Heart left ventricle (tissue), 16 donors: ENCODE data around the gene TMEM242. TPM values are rescaled to one million over a fixed set of nuclear protein-coding genes. Genes with fewer than 3 reads are reported as not detected.

Source experiments
- ATAC-seq, 4 donors: fragments of 200-7000 bp; cut with Tn5 transposase; one replicate each; pipeline ENCODE4 v1.9.1; 2020 to 2022; ENCODE audit warnings: moderate library complexity in 4 of 4, mild to moderate bottlenecking in 3 of 4, moderate number of reproducible peaks in 1 of 4
- DNase-seq, 5 donors: peaks; one replicate each; pipeline ENCODE4 v3.0.0-alpha.2; 2020
- H3K27ac ChIP-seq, 12 donors: fragments of 200-600 bp; sonication (generic) in 4 of 12; one replicate each; pipeline versions ENCODE4 v1.5.0 to v1.8.0; 2016 to 2022; ENCODE audit warnings: mild to moderate bottlenecking in 2 of 12
- H3K27me3 ChIP-seq, 9 donors: fragments of 200-600 bp; sonication (generic) in 2 of 9; one replicate each; pipeline versions ENCODE4 v1.5.1 to v1.8.0; 2016 to 2022; ENCODE audit warnings: mild to moderate bottlenecking in 3 of 9
- H3K36me3 ChIP-seq, 9 donors: fragments of 200-600 bp; sonication (generic) in 2 of 9; one replicate each; pipeline versions ENCODE4 v1.5.0 to v1.8.0; 2018 to 2022; ENCODE audit warnings: mild to moderate bottlenecking in 2 of 9
- H3K4me1 ChIP-seq, 12 donors: fragments of 200-600 bp; sonication (generic) in 4 of 12; one replicate each; pipeline versions ENCODE4 v1.5.0 to v1.8.0; 2016 to 2022; ENCODE audit warnings: mild to moderate bottlenecking in 3 of 12
- H3K4me3 ChIP-seq, 12 donors: fragments of 200-600 bp; sonication (generic) in 4 of 12; one replicate each; pipeline versions ENCODE4 v1.5.0 to v1.8.0; 2017 to 2022; ENCODE audit warnings: mild to moderate bottlenecking in 9 of 12, moderate library complexity in 4 of 12
- H3K9me3 ChIP-seq, 12 donors: fragments of 200-600 bp; sonication (generic) in 4 of 12; one replicate each; pipeline versions ENCODE4 v1.5.0 to v1.8.0; 2016 to 2022; ENCODE audit warnings: mild to moderate bottlenecking in 1 of 12
- CTCF ChIP-seq, 12 donors: fragments of 200-600 bp; sonication (generic) in 4 of 12; IDR thresholded peaks; one replicate each; pipeline versions ENCODE4 v1.5.0 to v1.8.0; 2018 to 2022; ENCODE audit warnings: antibody characterized with exemption in 12 of 12, mild to moderate bottlenecking in 5 of 12
- POLR2A ChIP-seq, 2 donors: fragments of 450-650 bp; IDR thresholded peaks; one replicate each; pipeline ENCODE4 v1.6.1; 2017; ENCODE audit warnings: antibody characterized with exemption in 2 of 2, mild to moderate bottlenecking in 2 of 2, moderate library complexity in 2 of 2
- WGBS, 4 donors: extraction: QIAGEN DNeasy Blood & Tissue Kit in 2 of 4; methylation state at CpG; one replicate each; pipeline versions ENCODE4 v1.1.5 to v1.1.7; 2013 to 2018; 5-methylcytosine and 5-hydroxymethylcytosine counted together
- intact Hi-C, 10 donors: fragments of 100-400 bp; cut with DNase I; formaldehyde crosslinking; loops; one replicate each; pipeline versions ENCODE4 v1.11.1 to v1.14.2; 2022
- polyA plus RNA-seq, 2 donors: library from polyadenylated mRNA; stranded (reverse); fragments of 200-250 nt; gene quantifications; one replicate each; pipeline ENCODE4 v1.2.3, GENCODE V29; 2013
- total RNA-seq, 9 donors: library from RNA; depleted of rRNA in 2 of 9; stranded (reverse); fragments of >200 nt in 2 of 9; fragmentation: NEBNext Ultra II Directional in 3 of 9; extraction: Animal tissue kit (Norgen Biotek cat#: 25700) in 3 of 9; gene quantifications; one replicate each; pipeline versions ENCODE4 v1.1.0 to v1.2.4, GENCODE V29; 2016 to 2023
- donor health status: ischemic (EF 13 %, LVEDD 7.1; RV severe dilation, severe dysfunction).
- donor health status: healthy with polysubstance abuse.
- donor health status: DM: no; HTN: yes; CAD: no.
- donor health status: DM: no; HTN: no; CAD: no.
- donor health status: ischemic (EF 25% LVEDD 6.9; RV normal size, moderate dysfunction).
- donor health status: ischemic (EF 25% LVEDD 5.7; RV mildly dilated, moderate dysfunction).
- donor health status: healthy.
- donor health status: DM: yes; HTN: yes; CAD: no.
- donor health status: ischemic (EF 35%, LVEDD 5.7; RV mildly dilated, moderate dysfunction).
- donor health status: nonischemic (EF 11% LVEDD 7.7; RV severe dilation, severe dysfunction).
- donor health status: DM: yes; HTN: yes; CAD: no.
- donor health status: PGD.
- donor health status: ischemic (EF 29% LVEDD 5.4; RV normal size, mild dysfunction).
- donor health status: nonischemic (EF 23%, LVEDD 6.1; RV moderate dilation, normal function).

TMEM242 gene
- total and polyA plus RNA-seq, 11 donors = 5.9 to 18.3 (median 13.2) TPM

DNA sequence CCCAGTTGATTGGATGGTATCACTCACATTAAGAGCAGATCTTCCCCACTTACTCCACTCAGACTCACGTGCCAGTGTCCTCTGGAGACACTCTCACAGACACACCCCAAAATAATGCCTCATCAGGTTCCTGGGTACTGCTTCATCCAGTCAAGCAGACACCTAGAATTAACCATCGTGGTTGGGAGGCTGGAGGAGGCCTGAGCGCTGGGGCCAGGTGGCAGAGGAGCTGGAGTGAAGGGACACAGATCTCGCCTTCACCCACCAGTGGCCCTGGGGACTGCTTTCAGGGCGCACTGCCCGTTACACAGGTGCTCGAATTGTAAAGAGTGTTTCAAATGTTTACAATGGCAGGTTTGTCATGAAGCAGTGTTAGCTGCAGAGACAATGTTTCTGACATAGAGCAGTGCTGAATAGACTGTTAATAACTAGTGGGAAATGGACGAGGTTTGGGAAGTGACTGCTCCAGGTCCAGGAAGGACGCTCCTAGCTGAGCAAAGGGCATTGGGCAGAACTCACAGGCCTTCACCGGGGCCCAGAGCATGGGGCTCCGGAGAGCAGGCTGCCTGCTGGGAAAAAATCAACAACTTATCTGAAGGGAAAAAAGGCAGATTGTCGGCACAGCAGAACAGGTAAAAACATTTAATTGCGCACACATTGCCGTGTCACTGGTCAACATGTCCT lies 38.4 kb downstream of the TMEM242 start:
- H3K27me3 ChIP-seq = no peaks in the 10 kb centered on the region
- no peak overlapping the region for H3K4me3 ChIP-seq
- H3K9me3 ChIP-seq = no peaks in the 10 kb centered on the region
- no peak overlapping the region for H3K27ac ChIP-seq
- H3K4me1 ChIP-seq = peaks cover 0 to 11% (median 0%) of the 10 kb centered on the region in 12 donors
- 79 to 83% (median 82%) methylated on average over 14 of the region's 14 CpGs for WGBS, 4 donors
- H3K36me3 ChIP-seq = peaks cover 0 to 22% (median 7%) of the 10 kb centered on the region in 9 donors
- DNase-seq = no peak
- TF ChIP-seq POLR2A (IDR thresholded peaks at IDR 0.05) = no peak
- no peak for TF ChIP-seq CTCF (IDR thresholded peaks at IDR 0.05)
- intact Hi-C loops = no loop called here
- ATAC-seq = peak in 1 of 4 donors; percentile 5

- Histone ChIP-seq H3K27ac (no peak overlapping the region), H3K9me3 (no peaks in the 10 kb centered on the region), H3K27me3 (no peaks in the 10 kb centered on the region), H3K36me3 (peaks cover 0 to 14% (median 4%) of the 10 kb centered on the region in 9 donors), H3K4me3 (no peak overlapping the region), H3K4me1 (peaks cover 0 to 11% (median 0%) of the 10 kb centered on the region in 12 donors)
- no peak for ATAC-seq
- 91 to 98% (median 93%) methylated on average over 7 to 11 of the region's 13 CpGs for WGBS, 4 donors
- TF ChIP-seq POLR2A (IDR thresholded peaks at IDR 0.05) (no peak), CTCF (IDR thresholded peaks at IDR 0.05) (no peak)
- no peak for DNase-seq
- intact Hi-C loops = no loop called here
Measured at GRCh38 chr6:157283900-157284737, 39.2 kb downstream of the TMEM242 start.

- no peaks in the 10 kb centered on the region for H3K9me3 ChIP-seq
- no peak overlapping the region for H3K4me3 ChIP-seq
- H3K36me3 ChIP-seq = peaks cover 0 to 7% (median 0%) of the 10 kb centered on the region in 9 donors
- 55 to 74% (median 61%) methylated on average over 6 to 8 of the region's 8 CpGs for WGBS, 4 donors
- TF ChIP-seq CTCF (IDR thresholded peaks at IDR 0.05) = no peak
- TF ChIP-seq POLR2A (IDR thresholded peaks at IDR 0.05) = no peak
- no peaks in the 10 kb centered on the region for H3K27me3 ChIP-seq
- no peak for ATAC-seq
- peak in 1 of 5 donors; percentile 13 for DNase-seq
- intact Hi-C loops = no loop called here
- peaks cover 0 to 11% (median 0%) of the 10 kb centered on the region in 12 donors for H3K4me1 ChIP-seq
- no peak overlapping the region for H3K27ac ChIP-seq
Measured at GRCh38 chr6:157283330-157283898, 39.9 kb downstream of the TMEM242 start.

- no peaks in the 10 kb centered on the region for H3K36me3 ChIP-seq
- no peak for DNase-seq
- H3K4me3 ChIP-seq = no peak overlapping the region
- H3K27ac ChIP-seq = no peak overlapping the region
- peaks cover 0 to 11% (median 0%) of the 10 kb centered on the region in 12 donors for H3K4me1 ChIP-seq
- WGBS, 4 donors = 95 to 98% (median 97%) methylated on average over 7 of the region's 7 CpGs
- intact Hi-C loops = no loop called here
- H3K27me3 ChIP-seq = no peaks in the 10 kb centered on the region
- ATAC-seq = no peak
- no peak for TF ChIP-seq POLR2A (IDR thresholded peaks at IDR 0.05)
- TF ChIP-seq CTCF (IDR thresholded peaks at IDR 0.05) = no peak
- H3K9me3 ChIP-seq = no peaks in the 10 kb centered on the region
Measured at GRCh38 chr6:157282284-157282683, 41.0 kb downstream of the TMEM242 start.
